ENCODE results near the gene EME1.

The EME1 gene

GRCh38 chr17:50364061-50364458 lies 9.0 kb upstream of the EME1 start:
- DNase-seq, result no peak

GRCh38 chr17:50364715-50365114 lies 8.3 kb upstream of the EME1 start:
- DNase-seq, result no peak

DNA sequence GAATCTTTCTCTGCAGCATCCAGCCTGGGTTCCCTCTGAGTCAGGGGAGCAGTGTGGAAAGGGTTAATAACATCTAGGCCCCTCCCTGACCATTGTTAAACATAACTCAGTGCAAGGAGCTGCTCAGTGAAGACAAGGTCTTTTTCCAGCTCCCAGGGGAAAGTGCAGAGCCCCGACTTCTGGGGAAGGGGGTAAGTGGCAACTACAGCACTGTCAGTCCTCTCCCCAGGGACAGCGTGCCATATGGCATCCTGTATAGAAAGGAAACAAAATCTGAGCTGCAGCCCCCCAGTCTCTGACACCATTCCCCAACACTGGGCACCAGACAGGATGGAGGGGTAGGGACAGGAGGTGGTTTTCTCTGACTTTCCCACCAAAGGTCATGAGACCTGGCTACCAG lies 7.9 kb upstream of the EME1 start:
- no peak for DNase-seq

DNA sequence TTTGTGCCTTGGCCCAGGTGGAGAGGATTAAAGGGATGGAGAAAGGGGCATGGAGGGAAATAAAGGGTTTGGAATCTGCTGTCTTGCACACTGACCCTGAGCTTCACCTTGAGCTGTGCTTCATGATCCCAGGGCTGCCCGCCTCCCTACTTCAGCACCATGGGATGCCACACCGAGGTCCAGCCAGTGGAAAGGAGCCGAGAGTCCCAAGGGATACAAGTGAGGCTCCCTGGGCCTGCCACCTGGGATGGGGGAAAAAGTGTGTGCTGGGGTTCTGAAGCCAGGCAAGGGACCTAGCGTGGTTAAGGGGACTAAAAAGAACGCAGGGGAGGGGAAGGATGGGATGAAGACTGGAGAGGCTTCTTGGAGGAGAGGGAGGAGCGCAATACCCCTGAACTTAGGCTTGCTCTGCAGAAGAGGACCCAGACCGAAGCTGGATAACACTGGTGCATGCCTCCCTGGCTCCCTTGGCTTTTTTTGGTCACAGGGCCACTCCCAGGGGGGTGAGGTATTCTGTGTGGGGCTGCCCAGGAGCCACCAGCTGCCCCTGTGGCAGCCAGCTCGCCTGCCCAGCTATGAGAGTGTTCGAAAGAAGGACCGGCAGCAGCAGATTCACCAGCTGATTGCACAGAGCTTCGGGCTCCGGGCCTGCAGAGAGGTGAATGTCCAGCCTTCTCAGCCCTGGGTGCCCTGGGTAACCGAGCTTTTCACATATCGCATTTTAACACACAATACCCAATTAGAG lies 7.2 kb upstream of the EME1 start:
- no peak for DNase-seq

DNA sequence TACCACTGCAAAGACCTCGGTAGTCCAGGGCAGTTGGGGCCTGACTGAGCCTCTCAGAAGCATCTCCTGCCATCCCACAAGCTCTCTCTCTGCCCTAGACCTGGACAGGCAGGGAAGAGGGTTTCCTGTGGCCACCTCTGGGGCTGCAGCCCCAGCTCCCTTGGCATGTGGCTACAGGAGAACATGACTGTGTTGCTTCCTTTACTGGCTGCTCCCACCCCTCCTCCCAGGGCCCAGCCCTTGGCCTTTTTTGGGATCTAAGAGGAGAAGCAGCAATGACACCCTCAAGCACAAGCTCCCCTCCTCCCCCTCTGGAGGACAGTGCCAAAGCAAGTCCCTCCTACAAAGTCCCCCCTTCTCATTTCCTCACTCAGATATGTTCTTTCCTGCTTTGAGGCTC lies 5.6 kb upstream of the EME1 start:
- DNase-seq, result no peak

DNA sequence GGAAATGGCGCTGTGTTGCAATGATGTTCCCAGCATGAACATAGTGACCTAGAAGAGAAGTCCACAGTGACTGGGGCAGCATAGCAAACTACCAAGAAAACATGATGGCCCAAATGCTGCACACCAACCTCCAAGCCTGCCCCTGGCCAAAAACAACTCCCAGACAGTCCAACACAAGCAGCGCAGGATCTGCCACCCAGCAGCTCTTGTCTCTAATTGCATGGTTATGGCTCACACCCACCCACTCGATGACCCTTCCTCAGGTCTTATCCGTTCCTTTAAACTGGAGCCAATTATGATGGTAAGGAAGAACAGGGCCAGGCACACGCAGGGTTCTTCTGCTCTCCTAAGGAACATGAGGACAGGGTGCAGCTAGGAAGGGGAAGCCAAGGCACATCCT lies 3.0 kb upstream of the EME1 start:
- no peak for DNase-seq

DNA sequence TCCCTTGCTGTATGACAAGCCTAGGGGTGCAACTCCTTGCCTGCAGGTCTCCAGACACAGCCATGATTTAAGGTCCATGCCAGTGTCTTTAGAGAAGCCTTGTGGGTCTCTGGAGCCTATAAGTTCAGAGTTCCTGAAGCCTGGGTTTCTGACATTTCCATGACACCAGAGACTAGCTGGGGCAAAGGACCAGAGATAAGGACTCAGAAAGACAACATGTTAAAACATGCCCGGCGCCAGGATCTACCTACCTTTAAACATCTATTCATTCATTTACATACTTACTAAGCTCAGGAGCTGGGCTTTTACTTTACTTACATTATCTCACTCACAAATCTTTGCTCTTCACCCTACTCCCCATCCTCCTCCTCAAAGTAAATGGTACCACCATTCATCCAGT lies 1.5 kb upstream of the EME1 start:
- no peak for DNase-seq

- DNase-seq, result no peak
Measured at GRCh38 chr17:50372222-50372757, 739 bp upstream of the EME1 start.

GRCh38 chr17:50373705-50374104 lies 676 bp downstream of the EME1 start:
- no peak for DNase-seq

DNA sequence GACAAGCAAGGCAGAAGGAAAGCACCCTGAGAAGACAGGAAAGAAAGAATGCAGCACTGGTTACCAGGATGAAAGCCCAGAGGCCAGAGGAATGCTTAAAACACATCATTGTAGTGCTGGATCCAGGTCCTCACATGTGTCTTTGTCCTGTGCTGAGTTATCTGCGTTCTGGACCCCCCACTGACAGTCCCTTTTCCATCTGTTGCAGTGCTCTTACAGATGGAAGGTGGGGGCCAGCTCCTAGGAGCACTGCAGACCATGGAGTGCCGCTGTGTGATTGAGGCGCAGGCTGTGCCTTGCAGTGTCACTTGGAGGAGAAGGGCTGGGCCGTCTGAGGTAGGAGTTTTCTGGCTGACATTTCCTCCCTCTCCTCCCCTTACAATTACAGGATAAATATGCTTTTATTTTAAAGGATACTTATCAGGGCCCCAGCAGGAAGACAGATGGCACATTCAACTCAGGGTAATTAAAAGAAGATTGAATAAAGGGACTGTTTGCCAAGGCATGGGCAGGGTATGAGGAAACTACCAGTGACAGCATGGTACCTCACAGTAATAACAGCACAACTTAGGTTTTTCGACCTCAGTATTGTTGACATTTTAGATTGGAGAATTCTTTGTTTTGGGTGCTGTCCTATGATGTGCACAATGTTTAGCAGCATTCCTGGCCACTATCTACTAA lies 3.0 kb downstream of the EME1 start:
- DNase-seq, result no peak

DNA sequence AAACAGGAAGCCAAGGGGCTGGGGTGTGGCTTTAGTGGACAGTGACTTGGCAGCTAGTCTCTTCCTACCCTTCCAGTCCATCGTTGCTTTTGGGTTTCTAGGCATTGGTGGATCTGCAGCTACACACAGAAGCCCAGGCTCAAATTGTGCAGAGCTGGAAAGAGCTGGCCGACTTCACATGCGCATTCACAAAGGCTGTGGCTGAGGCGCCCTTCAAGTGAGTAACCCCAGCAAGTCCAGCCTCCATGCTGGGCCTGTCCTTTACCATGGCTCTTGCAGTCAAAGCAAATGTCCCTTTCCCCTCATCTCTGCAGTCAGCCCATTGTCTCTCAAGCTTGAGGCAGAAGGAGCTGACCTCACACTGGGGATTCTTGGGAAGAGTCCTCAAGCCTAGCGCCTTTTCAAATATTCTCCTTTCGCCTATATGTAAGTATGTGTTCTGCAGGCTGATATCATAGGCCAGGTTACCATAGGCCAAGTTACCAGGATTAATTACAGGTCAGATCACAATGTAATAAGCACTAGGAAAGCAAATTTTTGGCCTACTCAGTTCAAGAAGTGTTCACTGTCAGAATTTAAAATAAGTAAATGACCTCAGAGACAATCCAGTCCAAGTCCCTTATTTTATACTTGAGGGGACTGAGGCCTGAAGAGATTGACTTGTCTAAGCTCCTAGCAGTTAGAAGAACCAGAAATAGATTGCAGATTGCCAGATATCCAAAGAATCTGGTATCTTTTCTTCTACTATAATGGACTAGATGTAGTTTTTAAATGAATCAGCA lies 6.5 kb downstream of the EME1 start:
- DNase-seq, result no peak

- DNase-seq, result no peak
Measured at GRCh38 chr17:50380369-50381259, 7.6 kb downstream of the EME1 start.

- DNase-seq, result no peak
Measured at GRCh38 chr17:50381260-50381815, 8.3 kb downstream of the EME1 start.

DNA sequence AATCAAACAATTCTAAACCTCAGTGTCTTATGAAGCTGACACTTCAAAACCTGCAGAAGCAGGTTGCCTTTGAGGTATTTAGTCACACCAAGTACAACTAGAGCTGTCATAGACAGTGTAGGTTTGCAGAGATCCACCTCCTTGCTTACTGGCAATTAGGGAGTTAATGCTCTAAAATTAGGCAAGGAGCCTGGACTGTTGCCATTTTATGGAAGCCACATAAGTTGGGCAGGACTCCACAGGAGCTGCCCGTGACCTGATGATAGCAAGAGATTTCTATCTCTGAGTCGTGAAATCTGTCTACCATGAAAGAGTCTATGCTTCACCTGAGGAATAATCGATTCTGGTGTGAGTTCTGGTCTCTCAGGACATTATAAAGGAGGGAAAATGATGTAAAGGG lies 8.9 kb downstream of the EME1 start:
- no peak for DNase-seq

GRCh38 chr17:50382931-50383330 lies 9.9 kb downstream of the EME1 start:
- DNase-seq, result no peak

GRCh38 chr17:50386510-50386909 lies 13.5 kb downstream of the EME1 start:
- DNase-seq, result no peak

- no peak for DNase-seq
Measured at GRCh38 chr17:50388728-50389127, 15.7 kb downstream of the EME1 start.

GRCh38 chr17:50389534-50389933 lies 16.5 kb downstream of the EME1 start:
- DNase-seq, result no peak

- no peak for DNase-seq
Measured at GRCh38 chr17:50392621-50393020, 19.6 kb downstream of the EME1 start.

DNA sequence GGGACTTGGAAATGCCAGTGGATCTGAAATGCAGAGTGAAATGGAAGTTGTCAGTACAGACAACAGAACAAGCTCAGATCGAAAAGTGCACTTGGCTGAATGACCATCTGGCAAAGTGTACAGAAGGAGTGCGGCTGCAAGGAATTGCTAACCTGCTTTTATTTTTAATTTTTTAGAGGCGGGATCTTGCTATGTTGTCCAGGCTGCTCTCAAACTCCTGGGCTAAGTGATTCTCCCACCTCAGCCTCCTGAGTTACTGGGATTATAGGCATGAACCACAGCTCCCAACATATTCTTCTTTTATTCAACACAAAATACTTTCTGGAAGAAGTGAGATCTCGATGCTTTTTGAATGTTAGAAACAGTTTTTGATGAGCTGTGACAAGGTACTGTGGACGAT lies 20.7 kb downstream of the EME1 start:
- no peak for DNase-seq

GRCh38 chr17:50394711-50395110 lies 21.7 kb downstream of the EME1 start:
- no peak for DNase-seq
